ENCODE measurements around the gene TBC1D13.

DNA sequence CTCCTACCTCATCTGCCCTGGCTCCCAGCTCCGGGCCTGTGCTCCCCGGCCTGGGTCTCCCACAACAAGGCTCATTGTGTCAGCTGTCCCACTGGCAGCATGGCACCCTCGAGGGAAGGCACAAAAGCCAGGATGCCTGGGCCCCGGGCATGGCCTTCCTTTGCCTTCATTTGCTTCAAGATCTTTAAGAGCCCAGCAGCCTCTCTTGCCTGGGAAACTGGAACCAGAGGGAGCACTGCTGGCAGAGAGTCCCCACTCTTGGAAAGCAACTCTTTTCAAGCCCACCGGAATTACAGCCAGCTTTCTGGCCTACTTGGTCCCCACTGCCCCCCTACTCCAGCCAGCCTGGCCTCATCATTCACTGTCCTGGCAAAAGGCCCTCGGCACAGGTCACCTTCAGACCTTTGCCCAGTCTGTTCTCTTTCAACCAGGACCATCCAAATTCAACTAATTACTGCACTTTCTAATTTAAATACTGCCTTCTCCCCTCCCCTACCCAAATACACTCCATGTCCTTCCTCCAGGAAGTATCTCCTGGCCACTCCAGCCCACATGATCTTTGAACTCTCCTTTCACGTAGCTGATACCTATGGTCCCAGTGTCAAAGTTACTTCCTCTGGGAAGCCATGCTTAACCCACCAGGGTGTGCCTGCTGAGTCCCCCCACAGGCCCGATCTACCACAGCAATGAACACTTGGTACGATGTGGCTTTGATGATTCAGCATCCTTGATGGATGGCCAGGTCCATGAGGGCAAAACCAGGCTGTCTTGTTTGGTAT lies 24.2 kb upstream of the TBC1D13 start:
- no peak for TF ChIP-seq CTCF (IDR thresholded peaks at IDR 0.05)
- TF ChIP-seq POLR2A (IDR thresholded peaks at IDR 0.05), result no peak
